ENCODE measurements around the gene INTU.
"Not testable (repeated sequence)": the region's sequence is repeated elsewhere in the genome, so short reads cannot be mapped to it uniquely, and the experiment has no call there.

The INTU gene

GRCh38 chr4:127643791-127644190, 11.0 kb downstream of the INTU start:
- DNase-seq (ENCODE audit: low read depth in 3 of 3), result no peak

GRCh38 chr4:127648061-127648460, 15.3 kb downstream of the INTU start:
- DNase-seq (ENCODE audit: low read depth in 3 of 3), result no peak

GRCh38 chr4:127655590-127655989, 22.8 kb downstream of the INTU start:
- not testable (repeated sequence) for DNase-seq (ENCODE audit: low read depth in 3 of 3)

- no peak for DNase-seq (ENCODE audit: low read depth in 3 of 3)
These were observed 23.4 kb downstream of the INTU start for GRCh38 chr4:127656047-127656680.

GRCh38 chr4:127660284-127660885, 27.6 kb downstream of the INTU start:
- DNase-seq (ENCODE audit: low read depth in 3 of 3), result no peak

- no peak for DNase-seq (ENCODE audit: low read depth in 3 of 3)
These were observed 34.4 kb downstream of the INTU start for GRCh38 chr4:127667116-127667515.

- DNase-seq (ENCODE audit: low read depth in 3 of 3), result no peak
These were observed 35.0 kb downstream of the INTU start for GRCh38 chr4:127667772-127668171.

GRCh38 chr4:127668770-127669169, 36.0 kb downstream of the INTU start:
- no peak for DNase-seq (ENCODE audit: low read depth in 3 of 3)

GRCh38 chr4:127669691-127670090, 36.9 kb downstream of the INTU start:
- DNase-seq (ENCODE audit: low read depth in 3 of 3), result no peak

GRCh38 chr4:127672111-127672510, 39.4 kb downstream of the INTU start:
- DNase-seq (ENCODE audit: low read depth in 3 of 3), result no peak

GRCh38 chr4:127685292-127685691, 52.5 kb downstream of the INTU start:
- no peak for DNase-seq (ENCODE audit: low read depth in 3 of 3)

- DNase-seq (ENCODE audit: low read depth in 3 of 3), result no peak
These were observed 53.9 kb downstream of the INTU start for GRCh38 chr4:127686658-127687057.

GRCh38 chr4:127687580-127687979, 54.8 kb downstream of the INTU start:
- no peak for DNase-seq (ENCODE audit: low read depth in 3 of 3)

- no peak for DNase-seq (ENCODE audit: low read depth in 3 of 3)
These were observed 66.0 kb downstream of the INTU start for GRCh38 chr4:127698789-127699200.

- DNase-seq (ENCODE audit: low read depth in 3 of 3), result no peak
These were observed 76.2 kb downstream of the INTU start for GRCh38 chr4:127708985-127709384.

GRCh38 chr4:127709456-127709855, 76.7 kb downstream of the INTU start:
- DNase-seq (ENCODE audit: low read depth in 3 of 3), result no peak

GRCh38 chr4:127730142-127730913, 97.6 kb downstream of the INTU start, which contains the start of gene SLC25A31:
SLC25A31 (plus strand) TSS chr4:127730400; CDS start chr4:127730546, 146 bp downstream.
- no peak for DNase-seq (ENCODE audit: low read depth in 3 of 3)

- no peak for DNase-seq (ENCODE audit: low read depth in 3 of 3)
These were observed 98.6 kb downstream of the INTU start for GRCh38 chr4:127731406-127731805.

- no peak for DNase-seq (ENCODE audit: low read depth in 3 of 3)
These were observed 100.0 kb downstream of the INTU start for GRCh38 chr4:127732623-127733328.

- DNase-seq (ENCODE audit: low read depth in 3 of 3), result no peak
These were observed 102.2 kb downstream of the INTU start for GRCh38 chr4:127734976-127735375.

- no peak for DNase-seq (ENCODE audit: low read depth in 3 of 3)
These were observed 104.5 kb downstream of the INTU start for GRCh38 chr4:127737295-127737694.

- no peak for DNase-seq (ENCODE audit: low read depth in 3 of 3)
These were observed 108.5 kb downstream of the INTU start for GRCh38 chr4:127741247-127741646.

Measured in stimulated activated CD4-positive, alpha-beta T cell treated with anti-CD3 and anti-CD28 coated beads, TNF-alpha, amount 100 ng/mL, for 24 hours (primary cell).